ENCODE measurements around the gene KRTAP10-11. TPM values are rescaled to one million over a fixed set of nuclear protein-coding genes. Genes with fewer than 3 reads are reported as not detected.

Gene KRTAP10-11
- total and polyA plus RNA-seq, 2 of the 8 experiments (the other 6 are each of a cell fraction or from before 2014, with no cell fraction given), result not detected

GRCh38 chr21:44609193-44609592, 37.0 kb upstream of the KRTAP10-11 start (continued):
- TF ChIP-seq CHD7 (IDR thresholded peaks at IDR 0.05; ENCODE audit: insufficient replicate concordance, low read length), result no peak
- no peak for TF ChIP-seq SUZ12 (IDR thresholded peaks at IDR 0.05; ENCODE audit: low read length)
